ENCODE results near the gene CFAP73.

DNA sequence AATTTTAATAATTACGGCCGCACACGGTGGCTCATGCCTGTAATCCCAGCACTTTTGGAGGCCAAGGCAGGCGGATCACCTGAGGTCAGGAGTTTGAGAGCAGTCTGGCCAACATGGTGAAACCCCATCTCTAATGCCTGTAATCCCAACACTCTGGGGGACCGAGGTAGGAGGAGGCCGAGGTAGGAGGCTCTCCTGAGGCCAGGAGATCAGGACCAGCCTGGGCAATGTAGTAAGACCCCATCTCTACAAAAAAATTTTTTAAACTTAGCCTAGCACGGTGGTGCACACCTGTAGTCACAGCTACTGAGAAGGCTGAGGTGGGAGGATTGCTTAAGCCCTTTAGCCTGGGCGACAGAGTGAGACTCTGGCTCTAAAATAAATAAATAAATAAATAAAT is 5.6 kb upstream of the CFAP73 start:
- no peak for TF ChIP-seq EZH2 (IDR thresholded peaks at IDR 0.05)
- TF ChIP-seq, protein P1, sequence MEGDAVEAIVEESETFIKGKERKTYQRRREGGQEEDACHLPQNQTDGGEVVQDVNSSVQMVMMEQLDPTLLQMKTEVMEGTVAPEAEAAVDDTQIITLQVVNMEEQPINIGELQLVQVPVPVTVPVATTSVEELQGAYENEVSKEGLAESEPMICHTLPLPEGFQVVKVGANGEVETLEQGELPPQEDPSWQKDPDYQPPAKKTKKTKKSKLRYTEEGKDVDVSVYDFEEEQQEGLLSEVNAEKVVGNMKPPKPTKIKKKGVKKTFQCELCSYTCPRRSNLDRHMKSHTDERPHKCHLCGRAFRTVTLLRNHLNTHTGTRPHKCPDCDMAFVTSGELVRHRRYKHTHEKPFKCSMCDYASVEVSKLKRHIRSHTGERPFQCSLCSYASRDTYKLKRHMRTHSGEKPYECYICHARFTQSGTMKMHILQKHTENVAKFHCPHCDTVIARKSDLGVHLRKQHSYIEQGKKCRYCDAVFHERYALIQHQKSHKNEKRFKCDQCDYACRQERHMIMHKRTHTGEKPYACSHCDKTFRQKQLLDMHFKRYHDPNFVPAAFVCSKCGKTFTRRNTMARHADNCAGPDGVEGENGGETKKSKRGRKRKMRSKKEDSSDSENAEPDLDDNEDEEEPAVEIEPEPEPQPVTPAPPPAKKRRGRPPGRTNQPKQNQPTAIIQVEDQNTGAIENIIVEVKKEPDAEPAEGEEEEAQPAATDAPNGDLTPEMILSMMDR (IDR thresholded peaks at IDR 0.05), result no peak
